IMR-90 (cell line): ENCODE results near the gene PRSS21.

Experiments used
- BHLHE40 ChIP-seq: fragments of 150-350 bp; IDR thresholded peaks from 2 replicates; pipeline ENCODE4 v1.6.1; 2016; ENCODE audit warnings: mild to moderate bottlenecking, low read depth, low read length
- CEBPB ChIP-seq: IDR thresholded peaks from 2 replicates; pipeline ENCODE4 v1.6.1; 2012; ENCODE audit warnings: low read depth, low read length, improper control_type of control experiment
- CHD1 ChIP-seq: IDR thresholded peaks from 2 replicates; pipeline ENCODE4 v1.6.1; 2012; ENCODE audit warnings: low read depth, low read length, improper control_type of control experiment
- ELK1 ChIP-seq: fragments of 150-350 bp; IDR thresholded peaks from 2 replicates; pipeline ENCODE4 v1.6.1; 2016; ENCODE audit warnings: low read depth, mild to moderate bottlenecking, low read length, moderate library complexity, borderline replicate concordance
- FOS ChIP-seq: fragments of 150-350 bp; IDR thresholded peaks from 2 replicates; pipeline ENCODE4 v1.6.1; 2016; ENCODE audit warnings: low read depth, low read length
- MAZ ChIP-seq: IDR thresholded peaks from 2 replicates; pipeline ENCODE4 v1.6.1; 2012; ENCODE audit warnings: low read depth, mild to moderate bottlenecking, low read length, improper control_type of control experiment, moderate library complexity, borderline replicate concordance
- MXI1 ChIP-seq: IDR thresholded peaks from 2 replicates; pipeline ENCODE4 v1.6.1; 2012; ENCODE audit warnings: low read depth, mild to moderate bottlenecking, low read length, moderate library complexity, borderline replicate concordance
- POLR2A ChIP-seq: IDR thresholded peaks from 2 replicates; pipeline ENCODE4 v1.6.1; 2012; ENCODE audit warnings: mild to moderate bottlenecking, low read depth, low read length
- RAD21 ChIP-seq: IDR thresholded peaks from 2 replicates; pipeline ENCODE4 v1.6.1; 2012; ENCODE audit warnings: low read length, improper control_type of control experiment
- RCOR1 ChIP-seq: IDR thresholded peaks from 2 replicates; pipeline ENCODE4 v1.6.1; 2012; ENCODE audit warnings: mild to moderate bottlenecking, low read length, improper control_type of control experiment; ENCODE audit not compliant: insufficient replicate concordance
- RFX5 ChIP-seq: IDR thresholded peaks from 2 replicates; pipeline ENCODE4 v1.8.0; 2012; ENCODE audit warnings: low read depth, mild to moderate bottlenecking, low read length, moderate library complexity
- SMC3 ChIP-seq: fragments of 150-350 bp; IDR thresholded peaks from 2 replicates; pipeline ENCODE4 v1.6.1; 2016; ENCODE audit warnings: low read depth, mild to moderate bottlenecking, antibody characterized with exemption, low read length, moderate library complexity
- TF ChIP-seq, protein P1 (sequence below): conservative IDR thresholded peaks from 2 replicates; pipeline ENCODE4 v1.5.1; 2012; ENCODE audit warnings: mild to moderate bottlenecking, low read depth, low read length, improper control_type of control experiment

DNA sequence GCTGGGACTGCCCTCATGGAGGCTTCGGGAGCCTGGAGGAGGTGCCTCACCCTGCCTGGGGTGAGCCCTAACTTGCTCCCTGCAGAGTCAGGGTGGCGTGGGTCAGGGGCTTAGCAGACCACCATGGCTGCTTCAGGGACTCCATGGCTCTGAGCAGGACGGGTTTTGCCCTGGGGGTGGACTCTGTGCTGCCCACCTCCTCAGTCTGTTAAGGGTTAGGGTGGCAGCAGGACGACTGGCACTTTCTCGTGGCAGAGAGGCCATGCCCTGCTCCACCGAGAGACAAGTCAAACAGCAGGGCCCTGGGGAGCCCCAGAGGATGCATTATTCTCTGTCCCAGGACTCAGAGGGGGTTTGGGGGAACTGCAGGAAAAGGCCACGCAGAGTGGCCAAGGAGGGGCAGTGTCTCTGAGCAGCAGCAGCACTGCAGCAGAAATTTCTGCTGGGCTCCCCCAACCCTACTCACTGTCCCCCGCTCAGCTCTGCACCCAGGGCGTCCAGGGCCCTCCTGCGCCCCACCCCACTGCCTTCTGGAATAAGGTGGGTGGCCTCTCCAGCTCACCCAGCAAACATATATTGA is 42.7 kb downstream of the PRSS21 start:
- TF ChIP-seq, protein P1, sequence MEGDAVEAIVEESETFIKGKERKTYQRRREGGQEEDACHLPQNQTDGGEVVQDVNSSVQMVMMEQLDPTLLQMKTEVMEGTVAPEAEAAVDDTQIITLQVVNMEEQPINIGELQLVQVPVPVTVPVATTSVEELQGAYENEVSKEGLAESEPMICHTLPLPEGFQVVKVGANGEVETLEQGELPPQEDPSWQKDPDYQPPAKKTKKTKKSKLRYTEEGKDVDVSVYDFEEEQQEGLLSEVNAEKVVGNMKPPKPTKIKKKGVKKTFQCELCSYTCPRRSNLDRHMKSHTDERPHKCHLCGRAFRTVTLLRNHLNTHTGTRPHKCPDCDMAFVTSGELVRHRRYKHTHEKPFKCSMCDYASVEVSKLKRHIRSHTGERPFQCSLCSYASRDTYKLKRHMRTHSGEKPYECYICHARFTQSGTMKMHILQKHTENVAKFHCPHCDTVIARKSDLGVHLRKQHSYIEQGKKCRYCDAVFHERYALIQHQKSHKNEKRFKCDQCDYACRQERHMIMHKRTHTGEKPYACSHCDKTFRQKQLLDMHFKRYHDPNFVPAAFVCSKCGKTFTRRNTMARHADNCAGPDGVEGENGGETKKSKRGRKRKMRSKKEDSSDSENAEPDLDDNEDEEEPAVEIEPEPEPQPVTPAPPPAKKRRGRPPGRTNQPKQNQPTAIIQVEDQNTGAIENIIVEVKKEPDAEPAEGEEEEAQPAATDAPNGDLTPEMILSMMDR, result no peak
- no peak for TF ChIP-seq POLR2A
- TF ChIP-seq MXI1, result no peak
- no peak for TF ChIP-seq RCOR1
- no peak for TF ChIP-seq ELK1
- TF ChIP-seq RAD21, result no peak
- TF ChIP-seq BHLHE40, result no peak
- TF ChIP-seq RFX5, result no peak
- TF ChIP-seq CEBPB, result no peak
- no peak for TF ChIP-seq FOS
- TF ChIP-seq SMC3, result no peak
- TF ChIP-seq MAZ, result no peak
- no peak for TF ChIP-seq CHD1
